GM12878 (cell line): ENCODE results near the gene DLG2. TPM values are rescaled to one million over a fixed set of nuclear protein-coding genes. Genes with fewer than 3 reads are reported as not detected.
"Not testable (repeated sequence)": the region's sequence is repeated elsewhere in the genome, so short reads cannot be mapped to it uniquely, and the experiment has no call there.

ENCODE experiments used
- ATAC-seq: fragments of 200-7000 bp; cut with Tn5 transposase; 3 replicates; pipeline ENCODE4 v1.9.1; 2020; ENCODE audit warnings: mild to moderate bottlenecking, moderate library complexity
- BruUV-seq: library from RNA; stranded (reverse); fragments of 400-500 nt; replicated peaks from 2 replicates; lab custom pipeline; 2021; lab: Mats Ljungman, UMichigan
- CTCF ChIA-PET: fragments of 300-600 bp; sonication (Branson Sonifier 250); formaldehyde crosslinking; extraction: SDS; loops from one replicate; lab custom pipeline; 2021; ENCODE audit warnings: inconsistent platforms; lab: Yijun Ruan, JAX
- POLR2A ChIA-PET: fragments of 350-600 bp; formaldehyde crosslinking; extraction: SDS; loops from one replicate; lab custom pipeline; 2021; ENCODE audit warnings: inconsistent platforms; lab: Charles Lee
- RAD21 ChIA-PET: fragments of 300-600 bp; sonication (Branson Sonifier 250); formaldehyde crosslinking; loops from one replicate; lab custom pipeline; 2023; ENCODE audit warnings: antibody characterized with exemption; ENCODE audit not compliant: unreplicated experiment; lab: Charles Lee
- SMC1A ChIA-PET: fragments of 300-600 bp; sonication (Branson Sonifier 250); formaldehyde crosslinking; loops from one replicate; lab custom pipeline; 2023; ENCODE audit not compliant: unreplicated experiment, uncharacterized antibody; lab: Charles Lee
- DNase-seq: peaks from one replicate; pipeline ENCODE4 v3.0.0-alpha.2; 2011; ENCODE audit warnings: low read depth, low spot score
- FAIRE-seq: peaks from 3 replicates; lab custom pipeline; 2011; peaks lifted over from hg19 to GRCh38; lab: Jason Lieb, UNC
- H2AFZ ChIP-seq: 2 replicates; pipeline ENCODE4 v1.6.0; 2011; ENCODE audit warnings: low read depth, low read length, control low read depth; ENCODE audit not compliant: control insufficient read depth
- H3K27ac ChIP-seq: 2 replicates; pipeline ENCODE4 v1.5.1; 2011; ENCODE audit warnings: control low read depth; ENCODE audit not compliant: control insufficient read depth, insufficient read depth
- H3K27me3 ChIP-seq, 2 experiments: replicated peaks in 1 of 2; 2 replicates each; pipeline versions ENCODE4 v1.6.0 to v1.6.1; 2011; ENCODE audit warnings: low read length in 1 of 2; ENCODE audit not compliant: control insufficient read depth in 2 of 2, insufficient read depth in 2 of 2
- H3K36me3 ChIP-seq, 2 experiments: 2 replicates each; pipeline ENCODE4 v1.5.1; 2011; ENCODE audit warnings: low read length in 1 of 2; ENCODE audit not compliant: control insufficient read depth in 2 of 2, insufficient read depth in 2 of 2
- H3K4me1 ChIP-seq: 2 replicates; pipeline ENCODE4 v1.6.1; 2011; ENCODE audit warnings: mild to moderate bottlenecking, low read length, moderate library complexity, mixed read lengths; ENCODE audit not compliant: control insufficient read depth, insufficient read depth
- H3K4me2 ChIP-seq: 2 replicates; pipeline ENCODE4 v1.6.0; 2011; ENCODE audit warnings: control low read depth; ENCODE audit not compliant: control insufficient read depth, insufficient read depth
- H3K4me3 ChIP-seq: fragments of 200-600 bp; sonication (generic); 2 replicates; pipeline ENCODE4 v1.5.1; 2016
- H3K79me2 ChIP-seq: 2 replicates; pipeline ENCODE4 v1.6.0; 2011; ENCODE audit warnings: low read length; ENCODE audit not compliant: control insufficient read depth, insufficient read depth
- H3K9ac ChIP-seq: 2 replicates; pipeline ENCODE4 v1.8.0; 2011; ENCODE audit warnings: low read length, control low read depth, mixed read lengths; ENCODE audit not compliant: control insufficient read depth, insufficient read depth
- H3K9me3 ChIP-seq: replicated peaks from 3 replicates; pipeline ENCODE4 v1.5.1; 2011; ENCODE audit warnings: mild to moderate bottlenecking, low read length; ENCODE audit not compliant: control insufficient read depth, insufficient read depth
- H4K20me1 ChIP-seq: 2 replicates; pipeline ENCODE4 v1.6.0; 2011; ENCODE audit not compliant: control insufficient read depth, insufficient read depth
- ATF7 ChIP-seq: fragments of 450-650 bp; IDR thresholded peaks from 2 replicates; pipeline ENCODE4 v1.6.1; 2016; ENCODE audit warnings: low read depth, mild to moderate bottlenecking
- EED ChIP-seq: sonication (generic); IDR thresholded peaks from 2 replicates; pipeline ENCODE4 v1.6.1; 2016; ENCODE audit warnings: antibody characterized with exemption, low read depth
- ETV6 ChIP-seq, 2 experiments: fragments of 450-650 bp in 1 of 2; IDR thresholded peaks in 1 of 2; conservative IDR thresholded peaks in 1 of 2; 2 replicates each; pipeline ENCODE4 v1.6.1; 2014; ENCODE audit warnings: antibody characterized with exemption in 1 of 2, borderline replicate concordance in 1 of 2, low read depth in 1 of 2, mild to moderate bottlenecking in 1 of 2, moderate library complexity in 1 of 2
- TCF7 ChIP-seq: IDR thresholded peaks from 2 replicates; pipeline ENCODE4 v1.6.1; 2014; ENCODE audit warnings: antibody characterized with exemption, borderline replicate concordance
- WGBS: methylation state at CpG from one replicate; pipeline ENCODE4 v1.1.6; 2016; ENCODE audit warnings: low lambda C conversion rate; ENCODE audit not compliant: insufficient replicate concordance, insufficient coverage; ENCODE audit errors: missing lambda C conversion rate; 5-methylcytosine and 5-hydroxymethylcytosine counted together
- in situ Hi-C: fragments of 300-500 bp; cut with MboI; formaldehyde crosslinking; loops from 9 replicates; pipeline ENCODE4 v1.14.3; 2018; ENCODE audit warnings: mixed read lengths
- intact Hi-C: fragments of 100-400 bp; cut with micrococcal nuclease; formaldehyde crosslinking; loops from one replicate; pipeline ENCODE4 v1.14.2; 2022; ENCODE audit not compliant: unreplicated experiment
- polyA plus RNA-seq, 11 experiments: library from polyadenylated mRNA; depleted of rRNA in 4 of 11; unstranded in 6 of 11; stranded (reverse) in 5 of 11; fragments of >200 nt; fragmentation: Nextera tagmentation in 4 of 11; fragmentation: Illumina TruSeq in 1 of 11; extraction: Ambion mirVana in 4 of 11; extraction: Trizol in 1 of 11; gene quantifications; 1 replicate in 1 of 11; 2 replicates in 10 of 11; pipeline versions ENCODE4 v1.2.1 to v1.2.3, GENCODE V29; 2011 to 2016; ENCODE audit warnings: inconsistent platforms in 2 of 11, missing spikeins in 2 of 11, low read depth in 1 of 11
- total RNA-seq, 4 experiments: library from RNA; depleted of rRNA in 3 of 4; stranded (reverse); fragments of >200 nt in 3 of 4; fragmentation: Illumina TruSeq in 1 of 4; extraction: Trizol in 1 of 4; gene quantifications; 2 replicates each; pipeline versions ENCODE4 v1.2.1 to v1.2.3, GENCODE V29; 2013 to 2021

The DLG2 gene
- total and polyA plus RNA-seq, 10 of the 15 experiments (the other 5 are each of a cell fraction or from before 2014, with no cell fraction given), result 0.09 to 0.98 (median 0.35) TPM

DNA sequence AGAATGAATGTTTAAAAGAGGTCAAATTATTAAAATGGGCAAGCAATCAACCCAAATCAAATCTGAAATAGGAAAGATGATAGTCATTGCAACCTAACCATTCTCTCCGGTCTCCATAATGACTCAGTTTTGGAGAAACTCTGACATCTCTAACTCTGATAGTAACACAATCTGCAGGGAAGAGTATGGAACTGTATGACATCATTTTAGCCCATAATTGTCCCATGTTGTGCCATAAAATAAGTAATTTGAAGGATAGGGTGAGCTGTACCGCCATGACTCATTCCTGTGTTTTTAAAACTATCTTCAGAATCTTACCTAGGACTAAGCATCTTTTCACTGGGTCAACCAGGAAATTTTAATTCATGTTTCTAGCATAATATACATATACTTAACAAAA is 350.8 kb downstream of the DLG2 start:
- 35% methylated on average over 2 of the region's 2 CpGs for WGBS
- intact Hi-C loops, result no loop called here
- H3K9me3 ChIP-seq, result no peaks in the 10 kb centered on the region
- no peak for TF ChIP-seq ATF7
- TF ChIP-seq EED, result no peak
- TF ChIP-seq TCF7, result no peak
- TF ChIP-seq ETV6 (conservative IDR thresholded peaks at IDR 0.05 in 1 of 2, IDR thresholded peaks at IDR 0.05 in 1 of 2; ENCODE audit: borderline replicate concordance in 1 of 2, low read depth in 1 of 2), result no peak
- TF ChIP-seq, all 136 proteins: peak for 0
- Histone ChIP-seq H3K27me3 (no peaks in the 10 kb centered on the region), H3K9ac (no peak overlapping the region), H3K79me2 (no peaks in the 10 kb centered on the region), H3K4me3 (no peak overlapping the region), H2AFZ (no peak overlapping the region), H3K4me1 (no peaks in the 10 kb centered on the region), H3K36me3 (no peaks in the 10 kb centered on the region), H3K4me2 (no peak overlapping the region), H3K27ac (no peak overlapping the region), H4K20me1 (no peaks in the 10 kb centered on the region)
- ChIA-PET CTCF (no interaction called here), POLR2A (no interaction called here), RAD21 (no interaction called here), SMC1A (no interaction called here)
- no peak for FAIRE-seq
- no peak for ATAC-seq
- DNase-seq, result no peak
- no TSS peak for BruUV-seq
- in situ Hi-C loops, result no loop called here

DNA sequence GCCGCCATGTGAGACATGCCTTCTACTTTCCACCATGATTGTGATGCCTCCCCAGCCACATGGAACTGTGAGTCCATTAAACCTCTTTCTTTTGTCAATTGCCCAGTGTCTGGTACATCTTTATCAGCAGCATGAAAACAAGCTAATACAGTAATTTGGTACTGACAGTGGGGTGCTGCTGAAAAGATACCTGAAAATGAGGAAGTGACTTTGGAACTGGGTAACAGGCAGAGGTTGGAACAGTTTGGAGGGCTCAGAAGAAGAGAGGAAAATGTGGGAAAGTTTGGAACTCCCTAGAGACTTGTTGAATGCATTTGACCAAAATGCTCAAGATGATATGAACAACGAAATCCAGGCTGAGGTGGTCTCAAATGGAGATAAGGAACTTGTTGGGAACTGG is 356.8 kb downstream of the DLG2 start:
- H4K20me1 ChIP-seq, CTCF ChIA-PET, POLR2A ChIA-PET, H3K4me2 ChIP-seq, H3K9me3 ChIP-seq, DNase-seq, H3K36me3 ChIP-seq, H2AFZ ChIP-seq, FAIRE-seq, in situ Hi-C loops, H3K27me3 ChIP-seq, intact Hi-C loops, H3K4me1 ChIP-seq, H3K27ac ChIP-seq, RAD21 ChIA-PET, SMC1A ChIA-PET, H3K4me3 ChIP-seq, ATAC-seq, H3K9ac ChIP-seq, BruUV-seq, H3K79me2 ChIP-seq: not testable (repeated sequence)
- WGBS, result 22% methylated on average over 2 of the region's 2 CpGs
